SH-SY5Y (cell line): Measurements from ENCODE around the gene DDC.

Source experiments
- GATA2 ChIP-seq: IDR thresholded peaks from 2 replicates; pipeline ENCODE4 v1.6.1; 2011; ENCODE audit warnings: mild to moderate bottlenecking, low read depth, low read length
- GATA3 ChIP-seq: IDR thresholded peaks from 2 replicates; pipeline ENCODE4 v1.6.1; 2011; ENCODE audit warnings: low read depth, mild to moderate bottlenecking, low read length, moderate library complexity

GRCh38 chr7:50595491-50596102 lies 30.4 kb upstream of the DDC start:
- TF ChIP-seq GATA3 = no peak
- TF ChIP-seq GATA2 = no peak
